Measurements from ENCODE around the gene POLL. TPM values are rescaled to one million over a fixed set of nuclear protein-coding genes. Genes with fewer than 3 reads are reported as not detected.

The POLL gene
- total and polyA plus RNA-seq, 2 donors (not counting 1 experiment from before 2014, with no cell fraction given): 10.9 to 15.7 TPM

DNA sequence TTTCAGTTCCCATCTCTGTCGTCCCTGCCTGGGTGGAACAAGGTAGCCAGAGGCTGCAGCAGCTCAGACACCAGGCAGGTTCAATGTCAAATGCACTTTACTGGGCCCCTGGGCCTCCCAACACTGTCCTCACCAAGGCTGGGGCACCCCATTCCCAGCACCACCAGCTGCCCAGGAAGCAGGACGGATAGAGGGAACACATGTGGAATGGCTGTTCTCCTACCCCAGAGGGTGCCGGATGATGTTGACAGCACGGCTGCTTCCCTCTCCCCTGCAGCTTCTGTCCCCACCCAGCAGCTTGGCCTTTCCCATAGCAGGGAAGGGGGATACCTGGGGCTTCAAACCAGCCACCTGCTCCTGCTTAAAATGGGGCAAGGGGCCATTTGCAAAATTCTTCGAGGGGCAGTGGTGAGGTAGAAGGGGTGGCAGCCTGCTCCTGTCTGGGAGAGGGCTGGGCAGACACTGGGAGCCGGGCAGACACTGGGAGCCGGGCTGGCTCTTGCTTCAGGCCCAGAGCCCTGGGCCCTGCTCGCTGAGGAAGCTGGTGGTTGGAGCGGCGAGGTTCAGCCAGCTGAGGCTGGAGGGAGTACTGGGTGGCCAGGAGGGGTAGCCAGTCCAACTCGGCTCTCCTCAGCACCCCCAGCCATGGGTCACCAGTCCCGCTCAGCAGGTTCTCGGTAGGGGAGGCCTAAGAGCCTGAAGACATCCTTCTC lies 9.1 kb downstream of the POLL start:
- Histone ChIP-seq H3K79me2 (ENCODE audit: control insufficient read depth, insufficient read depth, low read length) (no peaks in the 10 kb centered on the region), H4K20me1 (ENCODE audit: control insufficient read depth, extremely low read depth, insufficient read depth, low read length) (no peaks in the 10 kb centered on the region), H3K9ac (ENCODE audit: insufficient read depth, low read length) (no peak overlapping the region), H3K27me3 (ENCODE audit: control insufficient read depth, insufficient read depth, low read length) (no peaks in the 10 kb centered on the region), H3K4me3 (replicated peaks in 1 of 4; ENCODE audit: control extremely low read depth in 1 of 4, insufficient read depth in 1 of 4, low read depth in 3 of 4, low read length in 4 of 4) (no peak overlapping the region), H3K36me3 (ENCODE audit: control insufficient read depth, insufficient read depth, low read length) (peaks cover 13% of the 10 kb centered on the region), H3K4me2 (ENCODE audit: extremely low read depth, insufficient read depth, low read length) (no peak overlapping the region), H3K4me1 (ENCODE audit: control insufficient read depth, extremely low read depth, insufficient read depth, low read length) (no peaks in the 10 kb centered on the region), H3K9me3 (ENCODE audit: control insufficient read depth, insufficient read depth, low read depth, low read length) (no peaks in the 10 kb centered on the region), H2AFZ (ENCODE audit: low read length) (no peak overlapping the region), H3K27ac (ENCODE audit: insufficient read depth, low read length) (no peak overlapping the region)
- TF ChIP-seq EZH2 (IDR thresholded peaks at IDR 0.05; ENCODE audit: low read length, missing control alignments): no peak
- TF ChIP-seq, protein P1, sequence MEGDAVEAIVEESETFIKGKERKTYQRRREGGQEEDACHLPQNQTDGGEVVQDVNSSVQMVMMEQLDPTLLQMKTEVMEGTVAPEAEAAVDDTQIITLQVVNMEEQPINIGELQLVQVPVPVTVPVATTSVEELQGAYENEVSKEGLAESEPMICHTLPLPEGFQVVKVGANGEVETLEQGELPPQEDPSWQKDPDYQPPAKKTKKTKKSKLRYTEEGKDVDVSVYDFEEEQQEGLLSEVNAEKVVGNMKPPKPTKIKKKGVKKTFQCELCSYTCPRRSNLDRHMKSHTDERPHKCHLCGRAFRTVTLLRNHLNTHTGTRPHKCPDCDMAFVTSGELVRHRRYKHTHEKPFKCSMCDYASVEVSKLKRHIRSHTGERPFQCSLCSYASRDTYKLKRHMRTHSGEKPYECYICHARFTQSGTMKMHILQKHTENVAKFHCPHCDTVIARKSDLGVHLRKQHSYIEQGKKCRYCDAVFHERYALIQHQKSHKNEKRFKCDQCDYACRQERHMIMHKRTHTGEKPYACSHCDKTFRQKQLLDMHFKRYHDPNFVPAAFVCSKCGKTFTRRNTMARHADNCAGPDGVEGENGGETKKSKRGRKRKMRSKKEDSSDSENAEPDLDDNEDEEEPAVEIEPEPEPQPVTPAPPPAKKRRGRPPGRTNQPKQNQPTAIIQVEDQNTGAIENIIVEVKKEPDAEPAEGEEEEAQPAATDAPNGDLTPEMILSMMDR (conservative IDR thresholded peaks at IDR 0.05 in 1 of 2, IDR thresholded peaks at IDR 0.05 in 1 of 2; ENCODE audit: low read depth in 1 of 2, low read length in 2 of 2): no peak
- DNase-seq (ENCODE audit: low read depth in 2 of 2): no peak

DNA sequence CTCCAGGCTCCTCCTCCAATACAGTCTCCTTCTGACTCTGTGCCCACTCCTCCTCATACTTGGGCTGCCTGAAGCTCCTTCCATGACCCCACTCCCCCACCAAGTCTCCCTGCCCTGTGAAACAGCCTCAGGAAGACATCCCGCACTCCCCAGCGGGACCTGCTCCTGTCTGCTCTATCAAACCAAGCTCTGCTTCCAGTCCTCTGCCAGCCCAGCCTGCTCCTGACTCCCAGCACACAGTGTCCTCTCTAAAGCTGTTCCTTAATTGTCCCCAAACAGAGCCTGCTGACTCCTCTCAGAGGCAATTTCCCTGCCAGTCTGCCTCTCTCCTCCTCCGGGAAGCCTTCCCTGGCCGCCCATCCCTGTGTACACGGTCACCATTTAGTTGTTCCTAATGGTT lies 9.9 kb downstream of the POLL start:
- Histone ChIP-seq H3K4me3 (replicated peaks in 1 of 4; ENCODE audit: control extremely low read depth in 1 of 4, insufficient read depth in 1 of 4, low read depth in 3 of 4, low read length in 4 of 4) (no peak overlapping the region), H3K36me3 (ENCODE audit: control insufficient read depth, insufficient read depth, low read length) (peaks cover 11% of the 10 kb centered on the region)
- DNase-seq (ENCODE audit: low read depth in 2 of 2): no peak

DNA sequence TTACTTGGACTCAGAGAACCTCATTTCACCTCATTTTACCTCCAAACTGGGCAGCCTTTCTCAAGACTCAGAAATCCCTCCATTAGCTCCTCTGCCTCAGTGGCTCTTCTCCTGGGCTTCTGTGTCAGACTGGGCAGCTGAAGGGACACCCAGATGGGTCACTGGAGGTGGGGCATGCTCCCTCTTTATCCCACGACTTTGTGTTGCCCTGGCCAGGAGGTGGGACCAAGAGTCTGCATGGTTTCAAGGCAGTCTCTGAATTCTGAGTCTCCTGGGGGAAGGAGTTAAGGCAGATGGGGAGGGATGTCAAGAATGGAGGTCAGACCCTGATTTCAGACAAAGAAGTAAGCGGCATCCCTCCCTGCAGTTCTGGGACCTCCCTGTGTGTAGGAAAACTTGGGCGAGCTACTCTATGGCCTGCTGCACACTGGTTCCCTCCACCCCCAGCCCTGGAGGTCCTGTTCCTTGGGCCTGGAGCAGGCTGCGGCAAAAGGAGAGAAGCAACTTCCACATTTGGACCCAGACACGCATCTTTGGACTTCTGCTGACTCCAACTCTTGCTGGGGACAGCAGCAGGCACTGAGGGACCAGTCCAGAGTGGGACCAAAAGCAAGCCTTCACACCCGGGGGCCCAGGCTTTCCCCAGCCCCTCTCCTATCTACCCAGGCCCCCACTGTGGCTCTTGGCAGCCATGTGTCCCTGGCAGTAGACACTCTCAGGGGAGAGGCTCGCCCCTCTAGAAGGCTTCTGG lies 10.8 kb downstream of the POLL start:
- Histone ChIP-seq H3K4me1 (ENCODE audit: control insufficient read depth, extremely low read depth, insufficient read depth, low read length) (no peaks in the 10 kb centered on the region), H3K27me3 (ENCODE audit: control insufficient read depth, insufficient read depth, low read length) (no peaks in the 10 kb centered on the region), H3K4me3 (replicated peaks in 1 of 4; ENCODE audit: control extremely low read depth in 1 of 4, insufficient read depth in 1 of 4, low read depth in 3 of 4, low read length in 4 of 4) (no peak overlapping the region), H2AFZ (ENCODE audit: low read length) (no peak overlapping the region), H3K9ac (ENCODE audit: insufficient read depth, low read length) (no peak overlapping the region), H3K9me3 (ENCODE audit: control insufficient read depth, insufficient read depth, low read depth, low read length) (peaks cover 2% of the 10 kb centered on the region), H3K4me2 (ENCODE audit: extremely low read depth, insufficient read depth, low read length) (no peak overlapping the region), H4K20me1 (ENCODE audit: control insufficient read depth, extremely low read depth, insufficient read depth, low read length) (no peaks in the 10 kb centered on the region), H3K36me3 (ENCODE audit: control insufficient read depth, insufficient read depth, low read length) (peaks cover 8% of the 10 kb centered on the region), H3K27ac (ENCODE audit: insufficient read depth, low read length) (no peak overlapping the region), H3K79me2 (ENCODE audit: control insufficient read depth, insufficient read depth, low read length) (no peaks in the 10 kb centered on the region)
- DNase-seq (ENCODE audit: low read depth in 2 of 2): no peak
- TF ChIP-seq EZH2 (IDR thresholded peaks at IDR 0.05; ENCODE audit: low read length, missing control alignments): no peak
- TF ChIP-seq, protein P1 (conservative IDR thresholded peaks at IDR 0.05 in 1 of 2, IDR thresholded peaks at IDR 0.05 in 1 of 2; ENCODE audit: low read depth in 1 of 2, low read length in 2 of 2): no peak

More for the DNA sequence above, 9.9 kb downstream of the POLL start:
- Histone ChIP-seq H3K27me3 (ENCODE audit: control insufficient read depth, insufficient read depth, low read length) (no peaks in the 10 kb centered on the region), H3K9ac (ENCODE audit: insufficient read depth, low read length) (no peak overlapping the region), H3K9me3 (ENCODE audit: control insufficient read depth, insufficient read depth, low read depth, low read length) (no peaks in the 10 kb centered on the region), H3K4me1 (ENCODE audit: control insufficient read depth, extremely low read depth, insufficient read depth, low read length) (no peaks in the 10 kb centered on the region), H3K4me2 (ENCODE audit: extremely low read depth, insufficient read depth, low read length) (no peak overlapping the region), H4K20me1 (ENCODE audit: control insufficient read depth, extremely low read depth, insufficient read depth, low read length) (no peaks in the 10 kb centered on the region), H2AFZ (ENCODE audit: low read length) (no peak overlapping the region), H3K79me2 (ENCODE audit: control insufficient read depth, insufficient read depth, low read length) (no peaks in the 10 kb centered on the region), H3K27ac (ENCODE audit: insufficient read depth, low read length) (no peak overlapping the region)
- TF ChIP-seq, protein P1 (conservative IDR thresholded peaks at IDR 0.05 in 1 of 2, IDR thresholded peaks at IDR 0.05 in 1 of 2; ENCODE audit: low read depth in 1 of 2, low read length in 2 of 2): no peak
- TF ChIP-seq EZH2 (IDR thresholded peaks at IDR 0.05; ENCODE audit: low read length, missing control alignments): no peak
